HG02798 (cell line): ENCODE measurements around the gene C3AR1.
"Not testable (repeated sequence)": the region's sequence is repeated elsewhere in the genome, so short reads cannot be mapped to it uniquely, and the experiment has no call there.

Experiments used
- ATAC-seq: cut with Tn5 transposase; IDR thresholded peaks from one replicate; pipeline ENCODE4 v1.9.1; 2021; ENCODE audit warnings: mild to moderate bottlenecking; ENCODE audit not compliant: unreplicated experiment, poor library complexity

Gene C3AR1

GRCh38 chr12:8031872-8032241 lies 34.3 kb downstream of the C3AR1 start:
- ATAC-seq = no peak

GRCh38 chr12:8031017-8031416 lies 35.1 kb downstream of the C3AR1 start:
- not testable (repeated sequence) for ATAC-seq

- ATAC-seq = no peak
Measured at GRCh38 chr12:8030189-8030588, 36.0 kb downstream of the C3AR1 start.

GRCh38 chr12:8028267-8028666 lies 37.9 kb downstream of the C3AR1 start:
- no peak for ATAC-seq

- ATAC-seq = no peak
Measured at GRCh38 chr12:8027856-8028255, 38.3 kb downstream of the C3AR1 start.

- ATAC-seq = peak; percentile 99
Measured at GRCh38 chr12:8026291-8026900, 39.8 kb downstream of the C3AR1 start.

GRCh38 chr12:8018666-8019581 lies 47.2 kb downstream of the C3AR1 start:
- ATAC-seq = no peak

GRCh38 chr12:8018213-8018612 lies 47.9 kb downstream of the C3AR1 start:
- ATAC-seq = not testable (repeated sequence)

GRCh38 chr12:8014836-8015235 lies 51.3 kb downstream of the C3AR1 start:
- no peak for ATAC-seq

- ATAC-seq = no peak
Measured at GRCh38 chr12:8012651-8013309, 53.4 kb downstream of the C3AR1 start.

- no peak for ATAC-seq
Measured at GRCh38 chr12:8011331-8011730, 54.8 kb downstream of the C3AR1 start.
